Endothelial cell (in vitro differentiated cells): Measurements from ENCODE around the gene NR2C2AP. TPM values are rescaled to one million over a fixed set of nuclear protein-coding genes. Genes with fewer than 3 reads are reported as not detected.
A peak's percentile ranks its signal among the peaks of the same experiment; 100 is the strongest.

Experiments
- DNase-seq: peaks from one replicate; pipeline ENCODE4 v3.0.0; 2021; ENCODE audit warnings: low spot score
- H3K27ac Mint-ChIP-seq: one replicate; pipeline ENCODE4 v1.8.0; 2021; ENCODE audit warnings: mixed read lengths, inconsistent platforms; ENCODE audit not compliant: unreplicated experiment
- H3K27me3 Mint-ChIP-seq: one replicate; pipeline ENCODE4 v1.8.0; 2021; ENCODE audit warnings: mild to moderate bottlenecking, moderate library complexity, mixed read lengths, inconsistent platforms; ENCODE audit not compliant: unreplicated experiment
- H3K36me3 Mint-ChIP-seq: one replicate; pipeline ENCODE4 v1.8.0; 2021; ENCODE audit warnings: mild to moderate bottlenecking, low read depth, mixed read lengths, inconsistent platforms; ENCODE audit not compliant: unreplicated experiment
- H3K4me1 Mint-ChIP-seq: one replicate; pipeline ENCODE4 v1.8.0; 2021; ENCODE audit warnings: mild to moderate bottlenecking, mixed read lengths, inconsistent platforms; ENCODE audit not compliant: unreplicated experiment
- H3K4me3 Mint-ChIP-seq: one replicate; pipeline ENCODE4 v1.8.0; 2021; ENCODE audit warnings: mild to moderate bottlenecking, mixed read lengths, inconsistent platforms; ENCODE audit not compliant: unreplicated experiment
- H3K9me3 Mint-ChIP-seq: one replicate; pipeline ENCODE4 v1.8.0; 2021; ENCODE audit warnings: mixed read lengths, inconsistent platforms; ENCODE audit not compliant: unreplicated experiment
- total RNA-seq: library from RNA; stranded (reverse); fragmentation: NEBNext Ultra II Directional; extraction: Animal tissue kit (Norgen Biotek cat#: 25700); gene quantifications from one replicate; pipeline ENCODE4 v1.2.1, GENCODE V29; 2021; ENCODE audit not compliant: unreplicated experiment
- TF ChIP-seq, protein P1 (sequence below): fragments of 200-600 bp; sonication (generic); IDR thresholded peaks from one replicate; pipeline ENCODE4 v1.5.0; 2021; ENCODE audit warnings: antibody characterized with exemption; ENCODE audit not compliant: unreplicated experiment

Gene NR2C2AP
- total RNA-seq, 1 donor from 2014 or later = 4.3 TPM

DNA sequence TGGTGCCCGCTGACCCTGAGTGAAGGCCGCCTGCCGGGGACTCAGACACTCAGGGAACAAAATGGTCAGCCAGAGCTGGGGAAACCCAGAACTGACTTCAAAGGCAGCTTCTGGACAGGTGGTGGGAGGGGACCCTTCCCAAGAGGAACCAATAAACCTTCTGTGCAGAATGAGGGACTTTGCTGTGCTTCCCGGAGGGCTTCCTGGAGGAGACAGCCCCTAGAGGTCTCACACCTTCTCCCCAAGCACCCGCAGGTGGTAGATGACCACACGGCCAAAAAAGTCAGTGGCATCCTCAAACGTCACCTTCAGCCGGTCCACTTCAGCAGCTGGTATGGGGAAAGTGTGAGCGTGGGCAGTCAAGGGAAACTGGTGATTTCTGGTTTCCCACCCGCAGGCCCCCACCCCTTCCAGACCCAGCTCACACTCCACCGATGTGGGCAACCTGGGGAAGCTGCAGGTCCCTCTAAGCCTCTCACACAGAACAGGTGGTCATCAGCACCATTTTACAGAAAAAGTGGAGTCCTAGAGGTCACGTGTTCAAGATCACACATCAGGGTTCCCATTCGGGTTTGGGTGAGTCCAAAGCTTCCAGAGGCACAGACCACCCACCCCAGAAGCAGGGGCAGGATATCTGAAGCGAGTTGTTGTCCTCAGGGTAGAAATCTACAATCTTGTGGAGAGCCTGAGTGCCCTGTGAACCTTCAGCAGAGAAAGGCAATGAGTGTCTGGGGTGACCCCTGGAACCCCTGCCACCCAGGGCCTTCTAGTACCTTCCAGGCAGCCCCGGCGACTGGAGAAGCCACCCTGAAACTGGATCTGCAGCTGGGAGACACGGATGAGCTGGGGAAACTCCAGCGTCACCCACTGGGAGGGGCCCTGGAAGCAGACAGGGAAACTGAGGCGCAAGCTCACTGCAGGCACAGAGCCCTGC, 1.2 kb downstream of the NR2C2AP start:
- H3K4me1 Mint-ChIP-seq = peaks cover 3% of the 10 kb centered on the region
- DNase-seq = no peak
- no peak overlapping the region for H3K27ac Mint-ChIP-seq
- TF ChIP-seq, protein P1, sequence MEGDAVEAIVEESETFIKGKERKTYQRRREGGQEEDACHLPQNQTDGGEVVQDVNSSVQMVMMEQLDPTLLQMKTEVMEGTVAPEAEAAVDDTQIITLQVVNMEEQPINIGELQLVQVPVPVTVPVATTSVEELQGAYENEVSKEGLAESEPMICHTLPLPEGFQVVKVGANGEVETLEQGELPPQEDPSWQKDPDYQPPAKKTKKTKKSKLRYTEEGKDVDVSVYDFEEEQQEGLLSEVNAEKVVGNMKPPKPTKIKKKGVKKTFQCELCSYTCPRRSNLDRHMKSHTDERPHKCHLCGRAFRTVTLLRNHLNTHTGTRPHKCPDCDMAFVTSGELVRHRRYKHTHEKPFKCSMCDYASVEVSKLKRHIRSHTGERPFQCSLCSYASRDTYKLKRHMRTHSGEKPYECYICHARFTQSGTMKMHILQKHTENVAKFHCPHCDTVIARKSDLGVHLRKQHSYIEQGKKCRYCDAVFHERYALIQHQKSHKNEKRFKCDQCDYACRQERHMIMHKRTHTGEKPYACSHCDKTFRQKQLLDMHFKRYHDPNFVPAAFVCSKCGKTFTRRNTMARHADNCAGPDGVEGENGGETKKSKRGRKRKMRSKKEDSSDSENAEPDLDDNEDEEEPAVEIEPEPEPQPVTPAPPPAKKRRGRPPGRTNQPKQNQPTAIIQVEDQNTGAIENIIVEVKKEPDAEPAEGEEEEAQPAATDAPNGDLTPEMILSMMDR = no peak
- H3K4me3 Mint-ChIP-seq = peak overlapping the region; percentile 83
- H3K27me3 Mint-ChIP-seq = peaks cover 5% of the 10 kb centered on the region
- no peaks in the 10 kb centered on the region for H3K9me3 Mint-ChIP-seq
- H3K36me3 Mint-ChIP-seq = peaks cover 11% of the 10 kb centered on the region

DNA sequence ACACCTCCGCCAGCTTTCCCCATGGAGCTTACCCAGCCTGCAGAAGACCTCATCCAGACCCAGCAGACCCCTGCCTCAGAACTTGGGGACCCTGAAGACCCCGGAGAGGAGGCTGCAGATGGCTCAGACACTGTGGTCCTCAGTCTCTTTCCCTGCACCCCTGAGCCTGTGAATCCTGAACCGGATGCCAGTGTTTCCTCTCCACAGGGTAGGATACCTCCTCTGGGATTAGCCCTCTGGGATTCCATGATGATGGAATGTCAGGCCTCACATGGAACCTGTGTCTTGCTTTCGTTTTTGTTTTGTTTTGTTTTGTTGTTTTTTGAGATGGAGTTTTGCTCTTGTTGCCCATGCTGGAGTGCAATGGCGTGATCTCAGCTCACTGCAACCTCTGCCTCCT, 9.3 kb downstream of the NR2C2AP start:
- H3K36me3 Mint-ChIP-seq = peaks cover 21% of the 10 kb centered on the region
- peaks cover 24% of the 10 kb centered on the region for H3K4me1 Mint-ChIP-seq
- H3K27me3 Mint-ChIP-seq = peaks cover 14% of the 10 kb centered on the region
- H3K4me3 Mint-ChIP-seq = peak overlapping the region; percentile 97
- H3K9me3 Mint-ChIP-seq = no peaks in the 10 kb centered on the region
- peak overlapping the region; percentile 32 for H3K27ac Mint-ChIP-seq
- DNase-seq = no peak
- TF ChIP-seq, protein P1 = no peak

DNA sequence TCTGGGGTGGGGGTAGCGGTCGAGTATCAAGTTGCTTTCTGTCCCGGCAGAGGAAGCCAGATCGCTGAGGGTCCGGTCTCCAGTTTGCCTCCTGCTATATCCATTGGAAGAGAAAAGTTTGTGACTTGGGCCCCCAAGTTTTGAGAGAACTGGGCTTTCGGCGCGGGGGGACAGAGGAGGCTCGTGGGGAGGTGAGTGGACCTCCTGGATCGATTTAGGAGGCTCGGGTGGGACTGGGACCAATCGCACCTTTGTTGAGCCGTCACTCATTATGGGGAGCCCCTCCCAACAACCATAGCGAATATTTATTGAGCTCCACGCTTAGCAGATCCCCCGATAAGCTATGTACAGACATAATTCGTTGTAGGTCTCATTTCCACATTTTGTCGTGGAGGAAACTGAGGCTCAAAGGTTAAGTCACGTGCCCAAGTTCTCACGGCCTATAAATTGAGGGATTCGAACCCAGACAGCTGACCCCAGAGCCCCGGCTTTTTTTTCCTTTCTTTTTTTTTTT, 10.2 kb downstream of the NR2C2AP start:
- peaks cover 24% of the 10 kb centered on the region for H3K4me1 Mint-ChIP-seq
- no peak for DNase-seq

DNA sequence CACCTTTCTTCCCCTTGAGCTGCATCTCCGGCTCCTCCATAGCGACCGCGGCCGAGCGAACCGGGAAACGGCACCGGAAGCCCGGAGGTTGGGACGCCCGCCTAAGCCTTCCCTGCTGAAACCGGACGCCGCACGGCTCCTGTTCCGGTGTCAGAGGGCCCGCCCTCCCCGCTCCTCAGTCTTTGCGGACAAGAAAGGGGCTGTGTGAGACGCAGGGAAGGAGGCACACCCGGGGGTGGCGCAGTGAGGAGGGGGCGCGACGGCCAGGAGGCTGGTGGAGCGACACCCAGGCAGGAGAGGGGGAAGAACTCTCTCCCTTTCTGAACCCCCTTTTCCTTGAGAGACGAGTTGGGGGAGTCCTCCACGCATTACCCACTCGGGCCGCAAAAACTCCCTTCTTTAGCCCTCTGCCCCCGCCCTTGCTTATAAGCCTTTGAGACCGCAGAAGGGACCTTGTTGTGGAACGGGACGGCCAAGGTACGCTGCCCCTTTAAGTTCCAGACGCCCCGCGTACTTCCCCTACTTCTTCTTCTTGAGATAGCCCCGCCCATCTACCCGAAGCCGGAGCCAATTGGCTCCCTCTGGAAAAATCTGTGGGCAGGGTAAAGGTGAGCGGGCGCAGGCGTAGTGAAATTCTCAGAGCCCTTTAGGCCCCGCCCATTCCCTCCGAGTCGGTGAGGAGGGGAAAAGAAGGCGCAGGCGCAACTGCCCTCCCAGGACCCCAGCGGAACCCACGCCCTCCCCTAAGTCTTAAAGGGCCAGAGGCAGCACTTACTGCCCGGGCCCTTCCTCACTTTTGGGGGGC, 10.9 kb downstream of the NR2C2AP start, which contains the start of the genes BORCS8 and RFXANK:
Gene BORCS8, minus strand, starts transcription at position 75 of the 805 bp plus-strand sequence. Its CDS starts 35 bp downstream, at position 40.
Gene RFXANK, plus strand, starts transcription at position 181 of the 805 bp plus-strand sequence. CDS start 1,689 bp downstream, outside the sequence.
- H3K27me3 Mint-ChIP-seq = peaks cover 14% of the 10 kb centered on the region
- peaks cover 24% of the 10 kb centered on the region for H3K4me1 Mint-ChIP-seq
- peaks cover 9% of the 10 kb centered on the region for H3K36me3 Mint-ChIP-seq
- H3K4me3 Mint-ChIP-seq = peak within 1 kb of the TSS; percentile 97
- peak within 1 kb of the TSS; percentile 97 for H3K27ac Mint-ChIP-seq
- DNase-seq = peak; percentile 98
- H3K9me3 Mint-ChIP-seq = no peaks in the 10 kb centered on the region
- TF ChIP-seq, protein P1 = no peak

More for the DNA sequence above, 10.2 kb downstream of the NR2C2AP start:
- no peaks in the 10 kb centered on the region for H3K9me3 Mint-ChIP-seq
- peak overlapping the region; percentile 97 for H3K4me3 Mint-ChIP-seq
- H3K27ac Mint-ChIP-seq = peak overlapping the region; percentile 94
- peaks cover 14% of the 10 kb centered on the region for H3K36me3 Mint-ChIP-seq
- TF ChIP-seq, protein P1 = no peak
- peaks cover 14% of the 10 kb centered on the region for H3K27me3 Mint-ChIP-seq
